Measurements from ENCODE around the gene PLEKHA8. TPM values are rescaled to one million over a fixed set of nuclear protein-coding genes. Genes with fewer than 3 reads are reported as not detected.

PLEKHA8 gene
- total RNA-seq, 1 donor from 2014 or later = 62.7 TPM

DNA sequence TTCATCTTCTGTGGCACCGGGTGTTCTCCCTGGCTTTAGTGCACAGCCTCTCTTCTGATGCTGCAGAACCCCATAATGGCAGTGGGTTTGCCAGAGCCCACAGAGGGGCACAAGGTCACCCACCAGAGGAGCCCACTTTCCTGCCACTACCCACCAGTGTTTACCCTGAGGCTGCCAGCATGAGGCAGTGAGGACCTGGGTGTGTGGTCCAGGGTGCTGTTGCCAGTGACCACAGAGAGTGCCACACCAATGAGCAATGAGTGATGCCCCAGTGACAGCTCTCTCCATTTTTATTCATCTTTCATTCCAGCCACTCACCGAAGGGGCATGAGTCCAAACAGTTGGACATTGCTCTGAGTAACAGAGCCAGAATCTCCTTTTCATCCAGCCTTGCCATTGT, 141.4 kb downstream of the PLEKHA8 start:
- peaks cover 2% of the 10 kb centered on the region for H3K36me3 Mint-ChIP-seq
- H3K4me1 Mint-ChIP-seq = peaks cover 78% of the 10 kb centered on the region
- H3K27ac Mint-ChIP-seq = no peak overlapping the region
- Histone ChIP-seq H3F3A (ENCODE audit: low read depth) (peaks cover 15% of the 10 kb centered on the region), H3K9me3 (ENCODE audit: low read depth) (no peaks in the 10 kb centered on the region), H3K4me2 (no peak overlapping the region), H3K9ac (no peak overlapping the region), H3K4me1 (peaks cover 20% of the 10 kb centered on the region), H3K27me3 (no peaks in the 10 kb centered on the region), H3K36me3 (no peaks in the 10 kb centered on the region), H3K79me2 (ENCODE audit: low read depth) (no peaks in the 10 kb centered on the region), H2AFZ (replicated peaks) (no peak overlapping the region), H4K20me1 (ENCODE audit: low read depth) (no peaks in the 10 kb centered on the region), H3K27ac (no peak overlapping the region), H3K4me3 (no peak overlapping the region)
- H3K9me3 Mint-ChIP-seq = no peaks in the 10 kb centered on the region
- TF ChIP-seq EZH2phosphoT487 (IDR thresholded peaks at IDR 0.05) = no peak
- TF ChIP-seq, protein P1, sequence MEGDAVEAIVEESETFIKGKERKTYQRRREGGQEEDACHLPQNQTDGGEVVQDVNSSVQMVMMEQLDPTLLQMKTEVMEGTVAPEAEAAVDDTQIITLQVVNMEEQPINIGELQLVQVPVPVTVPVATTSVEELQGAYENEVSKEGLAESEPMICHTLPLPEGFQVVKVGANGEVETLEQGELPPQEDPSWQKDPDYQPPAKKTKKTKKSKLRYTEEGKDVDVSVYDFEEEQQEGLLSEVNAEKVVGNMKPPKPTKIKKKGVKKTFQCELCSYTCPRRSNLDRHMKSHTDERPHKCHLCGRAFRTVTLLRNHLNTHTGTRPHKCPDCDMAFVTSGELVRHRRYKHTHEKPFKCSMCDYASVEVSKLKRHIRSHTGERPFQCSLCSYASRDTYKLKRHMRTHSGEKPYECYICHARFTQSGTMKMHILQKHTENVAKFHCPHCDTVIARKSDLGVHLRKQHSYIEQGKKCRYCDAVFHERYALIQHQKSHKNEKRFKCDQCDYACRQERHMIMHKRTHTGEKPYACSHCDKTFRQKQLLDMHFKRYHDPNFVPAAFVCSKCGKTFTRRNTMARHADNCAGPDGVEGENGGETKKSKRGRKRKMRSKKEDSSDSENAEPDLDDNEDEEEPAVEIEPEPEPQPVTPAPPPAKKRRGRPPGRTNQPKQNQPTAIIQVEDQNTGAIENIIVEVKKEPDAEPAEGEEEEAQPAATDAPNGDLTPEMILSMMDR (IDR thresholded peaks at IDR 0.05) = no peak
- H3K4me3 Mint-ChIP-seq = no peak overlapping the region
- no peak for DNase-seq (ENCODE audit: low spot score)
- peaks cover 13% of the 10 kb centered on the region for H3K27me3 Mint-ChIP-seq (ENCODE audit: insufficient read depth, low read depth)

DNA sequence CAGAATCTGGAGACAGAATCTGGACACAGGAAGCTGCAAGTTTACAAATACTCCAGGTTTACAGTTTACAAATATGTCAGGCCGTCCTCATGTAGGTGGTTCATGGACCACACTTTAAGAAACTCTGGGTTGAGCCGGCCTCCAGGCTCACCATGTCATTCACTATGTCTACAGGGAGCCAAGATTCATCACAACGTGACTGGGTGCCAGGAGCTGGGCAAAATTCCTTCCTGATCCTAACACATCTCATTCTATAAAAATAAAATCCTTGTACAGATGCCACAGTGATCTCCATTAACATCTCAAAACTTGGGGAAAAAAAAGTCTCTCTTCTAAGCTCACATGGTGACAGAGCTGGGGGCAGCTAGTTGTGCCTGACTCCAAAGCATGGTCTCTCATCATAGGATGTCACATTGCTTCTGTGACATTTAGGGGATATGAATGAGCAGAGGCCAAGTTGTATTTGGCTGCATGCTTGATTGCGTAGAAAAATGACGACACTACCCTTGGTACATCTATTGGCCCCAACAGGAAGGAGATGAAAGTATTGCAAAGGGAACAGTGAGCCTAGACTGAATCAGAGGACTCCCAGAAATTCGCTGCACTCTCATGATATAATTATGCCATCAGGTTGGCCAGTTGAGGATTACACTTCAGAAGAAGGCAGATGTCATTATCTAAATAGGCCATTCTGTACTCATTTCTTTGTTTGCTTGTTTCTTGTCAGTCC, 142.4 kb downstream of the PLEKHA8 start:
- H3K9me3 Mint-ChIP-seq = no peaks in the 10 kb centered on the region

GRCh38 chr7:30171766-30172447, 143.7 kb downstream of the PLEKHA8 start:
- H4K20me1 ChIP-seq (ENCODE audit: low read depth) = no peaks in the 10 kb centered on the region
- H3K27me3 ChIP-seq = no peaks in the 10 kb centered on the region
- Mint-ChIP-seq H3K4me3 (no peak overlapping the region), H3K9me3 (no peaks in the 10 kb centered on the region), H3K27ac (no peak overlapping the region), H3K4me1 (peaks cover 64% of the 10 kb centered on the region), H3K27me3 (ENCODE audit: insufficient read depth, low read depth) (peaks cover 12% of the 10 kb centered on the region), H3K36me3 (peaks cover 2% of the 10 kb centered on the region)
- H3K36me3 ChIP-seq = no peaks in the 10 kb centered on the region
- no peak for DNase-seq (ENCODE audit: low spot score)
- peaks cover 20% of the 10 kb centered on the region for H3K4me1 ChIP-seq
- no peak overlapping the region for H3K27ac ChIP-seq
- H3K79me2 ChIP-seq (ENCODE audit: low read depth) = no peaks in the 10 kb centered on the region
- H3K4me3 ChIP-seq = no peak overlapping the region
- H3K9me3 ChIP-seq (ENCODE audit: low read depth) = no peaks in the 10 kb centered on the region
- no peak overlapping the region for H2AFZ ChIP-seq (replicated peaks)
- H3F3A ChIP-seq (ENCODE audit: low read depth) = peaks cover 15% of the 10 kb centered on the region
- TF ChIP-seq, protein P1 (IDR thresholded peaks at IDR 0.05) = no peak
- no peak for TF ChIP-seq EZH2 (IDR thresholded peaks at IDR 0.05)
- TF ChIP-seq EZH2phosphoT487 (IDR thresholded peaks at IDR 0.05) = no peak
- H3K9ac ChIP-seq = no peak overlapping the region
- H3K4me2 ChIP-seq = no peak overlapping the region

More for the DNA sequence above, 142.4 kb downstream of the PLEKHA8 start:
- Histone ChIP-seq H3K4me3 (no peak overlapping the region), H4K20me1 (ENCODE audit: low read depth) (no peaks in the 10 kb centered on the region), H3K4me1 (peaks cover 20% of the 10 kb centered on the region), H3K79me2 (ENCODE audit: low read depth) (no peaks in the 10 kb centered on the region), H3K27ac (no peak overlapping the region), H2AFZ (replicated peaks) (no peak overlapping the region), H3K27me3 (no peaks in the 10 kb centered on the region), H3K9ac (no peak overlapping the region), H3K9me3 (ENCODE audit: low read depth) (no peaks in the 10 kb centered on the region), H3K36me3 (no peaks in the 10 kb centered on the region), H3K4me2 (no peak overlapping the region), H3F3A (ENCODE audit: low read depth) (peaks cover 15% of the 10 kb centered on the region)
- Mint-ChIP-seq H3K27ac (no peak overlapping the region), H3K4me3 (peak overlapping the region; percentile 28), H3K27me3 (ENCODE audit: insufficient read depth, low read depth) (peaks cover 13% of the 10 kb centered on the region), H3K36me3 (peaks cover 2% of the 10 kb centered on the region), H3K4me1 (peaks cover 75% of the 10 kb centered on the region)
- no peak for DNase-seq (ENCODE audit: low spot score)
- TF ChIP-seq, protein P1 (IDR thresholded peaks at IDR 0.05) = no peak
- TF ChIP-seq EZH2phosphoT487 (IDR thresholded peaks at IDR 0.05) = no peak
- no peak for TF ChIP-seq EZH2 (IDR thresholded peaks at IDR 0.05)
